Panc1 (cell line): ENCODE data around the gene NRG2.

Experiments
- POLR2AphosphoS5 ChIP-seq: IDR thresholded peaks from 2 replicates; pipeline ENCODE4 v1.6.1; 2012; ENCODE audit warnings: mild to moderate bottlenecking, low read depth, low read length, moderate library complexity
- REST ChIP-seq, 2 experiments: IDR thresholded peaks; 2 replicates each; pipeline ENCODE4 v1.6.1; 2011 to 2012; ENCODE audit warnings: low read depth in 2 of 2, control low read depth in 1 of 2, low read length in 1 of 2, mild to moderate bottlenecking in 1 of 2, moderate library complexity in 1 of 2; ENCODE audit not compliant: insufficient read depth in 1 of 2
- SIN3A ChIP-seq: IDR thresholded peaks from 2 replicates; pipeline ENCODE4 v1.6.1; 2012; ENCODE audit warnings: low read depth, mild to moderate bottlenecking, low read length, moderate library complexity, borderline replicate concordance; ENCODE audit not compliant: insufficient read depth
- TCF7L2 ChIP-seq: IDR thresholded peaks from 2 replicates; pipeline ENCODE4 v1.6.1; 2011; ENCODE audit warnings: mild to moderate bottlenecking, low read depth, low read length, inconsistent platforms
- TF ChIP-seq, protein P1 (sequence below): fragments of 450-650 bp; IDR thresholded peaks from 2 replicates; pipeline ENCODE4 v1.5.1; 2017; ENCODE audit warnings: mild to moderate bottlenecking

DNA sequence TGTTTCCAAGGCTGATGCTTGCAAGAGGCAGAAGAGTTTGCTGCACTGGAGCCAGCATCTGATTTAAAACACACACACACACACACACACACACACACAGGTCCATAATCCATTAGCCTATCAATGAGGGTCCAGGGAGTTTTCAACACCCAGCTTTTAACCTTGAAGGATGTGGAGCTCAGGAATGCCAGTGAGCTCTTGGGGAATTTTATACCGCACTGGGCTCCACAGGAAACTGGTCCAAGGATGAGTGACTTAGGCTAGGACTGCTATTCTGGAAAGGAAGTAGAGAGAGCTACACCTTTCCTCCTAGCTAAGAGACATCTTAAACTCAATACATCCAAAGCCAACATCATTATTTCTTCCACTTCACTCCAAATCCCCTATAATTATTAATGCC, 942 bp upstream of the NRG2 start:
- TF ChIP-seq REST (IDR thresholded peaks at IDR 0.05; ENCODE audit: insufficient read depth in 1 of 2, low read depth in 2 of 2, low read length in 1 of 2) (no peak), SIN3A (no peak), TCF7L2 (no peak), POLR2AphosphoS5 (no peak)
- TF ChIP-seq, protein P1, sequence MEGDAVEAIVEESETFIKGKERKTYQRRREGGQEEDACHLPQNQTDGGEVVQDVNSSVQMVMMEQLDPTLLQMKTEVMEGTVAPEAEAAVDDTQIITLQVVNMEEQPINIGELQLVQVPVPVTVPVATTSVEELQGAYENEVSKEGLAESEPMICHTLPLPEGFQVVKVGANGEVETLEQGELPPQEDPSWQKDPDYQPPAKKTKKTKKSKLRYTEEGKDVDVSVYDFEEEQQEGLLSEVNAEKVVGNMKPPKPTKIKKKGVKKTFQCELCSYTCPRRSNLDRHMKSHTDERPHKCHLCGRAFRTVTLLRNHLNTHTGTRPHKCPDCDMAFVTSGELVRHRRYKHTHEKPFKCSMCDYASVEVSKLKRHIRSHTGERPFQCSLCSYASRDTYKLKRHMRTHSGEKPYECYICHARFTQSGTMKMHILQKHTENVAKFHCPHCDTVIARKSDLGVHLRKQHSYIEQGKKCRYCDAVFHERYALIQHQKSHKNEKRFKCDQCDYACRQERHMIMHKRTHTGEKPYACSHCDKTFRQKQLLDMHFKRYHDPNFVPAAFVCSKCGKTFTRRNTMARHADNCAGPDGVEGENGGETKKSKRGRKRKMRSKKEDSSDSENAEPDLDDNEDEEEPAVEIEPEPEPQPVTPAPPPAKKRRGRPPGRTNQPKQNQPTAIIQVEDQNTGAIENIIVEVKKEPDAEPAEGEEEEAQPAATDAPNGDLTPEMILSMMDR, result no peak
